K562 (cell line): ENCODE results near the gene ZNF790. TPM values are rescaled to one million over a fixed set of nuclear protein-coding genes. Genes with fewer than 3 reads are reported as not detected.
A peak's percentile ranks its signal among the peaks of the same experiment; 100 is the strongest.

Experiments used
- CTCFL ChIP-seq: IDR thresholded peaks from 2 replicates; pipeline ENCODE4 v1.6.1; 2011; ENCODE audit warnings: borderline replicate concordance, low read depth, mild to moderate bottlenecking, moderate library complexity, low read length; ENCODE audit not compliant: insufficient read depth, poor library complexity, severe bottlenecking
- ERF ChIP-seq: fragments of 450-650 bp; formaldehyde crosslinking; IDR thresholded peaks from 2 replicates; pipeline ENCODE4 v1.4.0; 2020; ENCODE audit warnings: mild to moderate bottlenecking, mixed read lengths
- FOXJ3 ChIP-seq: sonication (generic); formaldehyde crosslinking; IDR thresholded peaks from 2 replicates; pipeline ENCODE4 v1.4.0; 2020; ENCODE audit warnings: mild to moderate bottlenecking, missing genetic modification reagents
- GTF2E2 ChIP-seq: fragments of 200-800 bp; sonication (Bioruptor generic); IDR thresholded peaks from 2 replicates; pipeline ENCODE4 v1.6.1; 2016; ENCODE audit warnings: missing genetic modification characterization, missing compliant biosample characterization
- HDAC3 ChIP-seq: fragments of 450-650 bp; IDR thresholded peaks from 2 replicates; pipeline ENCODE4 v1.6.1; 2018; ENCODE audit warnings: borderline replicate concordance, mild to moderate bottlenecking, moderate library complexity; ENCODE audit not compliant: partially characterized antibody
- HNRNPLL ChIP-seq: fragments of 200-400 bp; formaldehyde crosslinking; IDR thresholded peaks from 2 replicates; pipeline ENCODE4 v1.6.1; 2017; ENCODE audit warnings: low read length, low read depth, mild to moderate bottlenecking; ENCODE audit not compliant: poor library complexity, severe bottlenecking
- MAFK ChIP-seq: IDR thresholded peaks from 2 replicates; pipeline ENCODE4 v1.6.1; 2011; ENCODE audit warnings: low read length, improper control_type of control experiment
- MYC ChIP-seq, 2 experiments: fragments of 250-450 bp in 1 of 2; sonication (Bioruptor Pico) in 1 of 2; IDR thresholded peaks; 2 replicates each; pipeline versions ENCODE4 v1.5.1 to v1.6.1; 2012 to 2021; ENCODE audit warnings: low read depth in 2 of 2, borderline replicate concordance in 1 of 2, improper control_type of control experiment in 1 of 2, low read length in 1 of 2, mild to moderate bottlenecking in 1 of 2, moderate library complexity in 1 of 2
- NRF1 ChIP-seq, 2 experiments: fragments of 450-650 bp; IDR thresholded peaks in 1 of 2; conservative IDR thresholded peaks in 1 of 2; 2 replicates each; pipeline ENCODE4 v1.6.1; 2014; ENCODE audit warnings: mild to moderate bottlenecking in 2 of 2
- PHF8 ChIP-seq: fragments of 200-600 bp; sonication (generic); IDR thresholded peaks from 2 replicates; pipeline ENCODE4 v1.6.1; 2012; ENCODE audit warnings: mixed run types, mild to moderate bottlenecking, inconsistent platforms, low read length, moderate library complexity, borderline replicate concordance
- RAD51 ChIP-seq: fragments of 450-650 bp; IDR thresholded peaks from 2 replicates; pipeline ENCODE4 v1.7.1; 2016; ENCODE audit warnings: low read depth, mild to moderate bottlenecking, borderline replicate concordance
- RCOR1 ChIP-seq, 2 experiments: IDR thresholded peaks; 2 replicates each; pipeline ENCODE4 v1.6.1; 2012; ENCODE audit warnings: low read depth in 2 of 2, low read length in 2 of 2, borderline replicate concordance in 1 of 2, improper control_type of control experiment in 1 of 2
- SIX5 ChIP-seq, 2 experiments: IDR thresholded peaks; 2 replicates each; pipeline ENCODE4 v1.6.1; 2011; ENCODE audit warnings: low read length in 2 of 2, borderline replicate concordance in 1 of 2, low read depth in 1 of 2, mild to moderate bottlenecking in 1 of 2, moderate library complexity in 1 of 2; ENCODE audit not compliant: insufficient read depth in 1 of 2
- SPI1 ChIP-seq: IDR thresholded peaks from 2 replicates; pipeline ENCODE4 v1.6.1; 2011; ENCODE audit warnings: low read depth, low read length, control low read depth, borderline replicate concordance
- SRSF1 ChIP-seq: fragments of 200-400 bp; formaldehyde crosslinking; IDR thresholded peaks from 2 replicates; pipeline ENCODE4 v1.6.1; 2017; ENCODE audit warnings: mild to moderate bottlenecking, low read depth, low read length, moderate library complexity
- TAF1 ChIP-seq: IDR thresholded peaks from 2 replicates; pipeline ENCODE4 v1.6.1; 2011; ENCODE audit warnings: mild to moderate bottlenecking, low read length, moderate library complexity; ENCODE audit not compliant: insufficient read depth, control insufficient read depth, severe bottlenecking; ENCODE audit errors: extremely low read depth
- ZNF174 ChIP-seq: fragments of 250-450 bp; sonication (Bioruptor Pico); IDR thresholded peaks from 2 replicates; pipeline ENCODE4 v1.4.0; 2020; ENCODE audit warnings: mild to moderate bottlenecking
- ZNF253 ChIP-seq: fragments of 250-450 bp; sonication (Bioruptor Pico); conservative IDR thresholded peaks from 2 replicates; pipeline ENCODE4 v1.6.1; 2021; ENCODE audit warnings: mild to moderate bottlenecking
- ZZZ3 ChIP-seq: fragments of 450-650 bp; IDR thresholded peaks from 2 replicates; pipeline ENCODE4 v1.6.1; 2016; ENCODE audit warnings: antibody characterized with exemption, mild to moderate bottlenecking, moderate library complexity
- polyA plus RNA-seq, 8 experiments: library from polyadenylated mRNA; depleted of rRNA in 4 of 8; stranded (reverse) in 5 of 8; unstranded in 3 of 8; fragments of >200 nt; fragmentation: Nextera tagmentation in 2 of 8; fragmentation: Illumina TruSeq in 1 of 8; extraction: Ambion mirVana in 2 of 8; extraction: Trizol in 1 of 8; gene quantifications; 2 replicates each; pipeline versions ENCODE4 v1.2.1 to v1.2.3, GENCODE V29; 2011 to 2014; ENCODE audit warnings: inconsistent platforms in 1 of 8, missing spikeins in 1 of 8
- total RNA-seq, 7 experiments: library from RNA; depleted of rRNA in 6 of 7; stranded (reverse); fragments of >200 nt in 6 of 7; fragmentation: Illumina TruSeq in 2 of 7; extraction: Trizol in 2 of 7; gene quantifications; 2 replicates each; pipeline versions ENCODE4 v1.2.1 to v1.2.3, GENCODE V29; 2011 to 2021; ENCODE audit warnings: low replicate concordance in 1 of 7
- TF ChIP-seq, protein P1 (sequence below): fragments of 450-650 bp; IDR thresholded peaks from 2 replicates; pipeline ENCODE4 v1.6.1; 2017; ENCODE audit warnings: antibody characterized with exemption

The ZNF790 gene
- total and polyA plus RNA-seq, 9 of the 15 experiments (the other 6 are each of a cell fraction or from before 2014, with no cell fraction given) = 0.33 to 1.7 (median 0.53) TPM

GRCh38 chr19:36772311-36773222 is 65.6 kb downstream of the ZNF790 start, which contains the start of gene ZNF850 (continued):
- TF ChIP-seq HDAC3 (no peak), ZNF253 (CRISPR knock-in tag) (no peak), PHF8 (peak; percentile 64; the same call in 1 of the 2 replicates), FOXJ3 (CRISPR knock-in tag) (no peak), SIX5 (IDR thresholded peaks at IDR 0.05; ENCODE audit: borderline replicate concordance in 1 of 2, insufficient read depth in 1 of 2, low read depth in 1 of 2, low read length in 2 of 2) (peak; percentile 28 to 71; a peak in 3 of 4 replicates), RAD51 (no peak), CTCFL (no peak), SRSF1 (no peak), MAFK (no peak), SPI1 (peak; percentile 62; the same call in 1 of the 2 replicates), ERF (CRISPR knock-in tag) (no peak), HNRNPLL (no peak), MYC (IDR thresholded peaks at IDR 0.05; ENCODE audit: low read depth, low read length) (peak; percentile 56), MYC (CRISPR knock-in tag; IDR thresholded peaks at IDR 0.05; ENCODE audit: borderline replicate concordance, low read depth) (0 out of 2 replicates have a peak, but pooled peaks have one; percentile 29), ZNF174 (CRISPR knock-in tag) (no peak), RCOR1 (IDR thresholded peaks at IDR 0.05; ENCODE audit: borderline replicate concordance in 1 of 2, low read depth in 2 of 2, low read length in 2 of 2) (no peak), TAF1 (peak; percentile 38), ZZZ3 (no peak), GTF2E2 (tag) (no peak), NRF1 (conservative IDR thresholded peaks at IDR 0.05 in 1 of 2, IDR thresholded peaks at IDR 0.05 in 1 of 2) (0 out of 4 replicates have a peak, but pooled peaks of 1 of the 2 experiments have one; percentile 14)
- TF ChIP-seq, protein P1, sequence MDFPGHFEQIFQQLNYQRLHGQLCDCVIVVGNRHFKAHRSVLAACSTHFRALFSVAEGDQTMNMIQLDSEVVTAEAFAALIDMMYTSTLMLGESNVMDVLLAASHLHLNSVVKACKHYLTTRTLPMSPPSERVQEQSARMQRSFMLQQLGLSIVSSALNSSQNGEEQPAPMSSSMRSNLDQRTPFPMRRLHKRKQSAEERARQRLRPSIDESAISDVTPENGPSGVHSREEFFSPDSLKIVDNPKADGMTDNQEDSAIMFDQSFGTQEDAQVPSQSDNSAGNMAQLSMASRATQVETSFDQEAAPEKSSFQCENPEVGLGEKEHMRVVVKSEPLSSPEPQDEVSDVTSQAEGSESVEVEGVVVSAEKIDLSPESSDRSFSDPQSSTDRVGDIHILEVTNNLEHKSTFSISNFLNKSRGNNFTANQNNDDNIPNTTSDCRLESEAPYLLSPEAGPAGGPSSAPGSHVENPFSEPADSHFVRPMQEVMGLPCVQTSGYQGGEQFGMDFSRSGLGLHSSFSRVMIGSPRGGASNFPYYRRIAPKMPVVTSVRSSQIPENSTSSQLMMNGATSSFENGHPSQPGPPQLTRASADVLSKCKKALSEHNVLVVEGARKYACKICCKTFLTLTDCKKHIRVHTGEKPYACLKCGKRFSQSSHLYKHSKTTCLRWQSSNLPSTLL = no peak
